GM04504 (cell line): ENCODE data around the gene FOXP1.

ENCODE experiments used
- DNase-seq: peaks from one replicate; pipeline ENCODE4 v3.0.0-alpha.2; 2012; ENCODE audit warnings: low read depth

Gene FOXP1

DNA sequence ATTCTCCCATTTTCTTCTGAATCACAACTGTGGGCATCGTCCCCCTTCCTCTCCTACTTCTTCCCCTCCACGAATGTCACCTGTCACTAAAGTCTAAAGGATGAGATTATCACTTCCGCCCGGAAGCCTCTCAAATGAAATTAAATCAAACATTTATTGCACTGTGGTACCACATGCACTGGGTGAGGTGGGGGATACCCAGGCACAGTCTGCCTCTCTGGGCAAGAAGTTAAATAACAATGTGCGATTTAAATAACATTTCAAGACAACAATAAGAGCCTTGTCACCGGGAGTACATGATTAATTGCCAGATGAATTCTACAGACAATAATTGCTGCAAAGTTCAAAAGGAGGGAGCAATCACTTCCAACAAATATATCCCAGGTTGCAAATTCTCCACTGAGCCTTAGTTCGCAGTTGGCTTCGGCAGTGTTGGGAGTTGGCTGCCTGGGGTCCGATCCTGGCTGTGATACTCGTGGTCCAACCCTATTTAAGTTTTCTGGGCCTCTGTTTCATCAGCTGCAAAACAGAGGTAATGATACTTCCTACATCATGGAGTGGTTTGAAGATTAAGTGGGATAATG is 77.7 kb downstream of the FOXP1 start:
- no peak for DNase-seq

DNA sequence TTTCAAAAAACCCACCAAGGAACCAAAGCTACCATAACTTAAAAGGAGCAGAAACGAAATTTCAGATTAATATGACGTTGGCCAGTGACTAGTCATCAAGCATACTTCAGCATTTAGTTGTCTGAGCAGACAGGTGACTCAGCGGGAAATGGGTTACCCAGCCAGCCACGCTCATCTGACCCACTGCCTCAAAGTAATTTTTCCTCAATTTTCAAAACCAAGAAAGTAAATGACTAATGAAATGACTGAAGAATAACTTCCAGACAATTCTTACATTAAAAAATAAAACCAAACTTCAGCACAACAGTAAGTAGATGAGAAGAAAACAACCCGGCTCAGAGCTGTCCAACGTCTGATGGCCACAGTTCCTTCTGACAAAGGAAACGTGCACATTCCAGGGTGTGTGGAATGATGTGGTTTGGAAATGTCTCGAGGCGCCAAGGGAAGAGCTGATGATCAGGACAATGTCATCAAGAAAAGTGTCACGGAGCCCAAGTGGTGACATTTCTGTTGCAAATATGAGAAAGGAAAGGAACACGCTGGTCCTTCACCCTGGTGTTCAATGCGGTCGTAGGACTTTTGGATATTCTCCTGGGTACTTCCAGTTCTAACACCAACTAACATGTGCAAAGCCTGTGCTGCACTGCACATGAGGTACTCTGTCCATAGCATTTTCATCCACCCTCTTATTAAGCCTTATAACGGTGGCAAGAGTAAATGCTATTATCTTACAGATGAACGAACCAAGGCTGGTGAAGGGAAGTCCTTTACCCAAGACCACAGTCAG is 79.1 kb downstream of the FOXP1 start:
- DNase-seq = peak; percentile 67

DNA sequence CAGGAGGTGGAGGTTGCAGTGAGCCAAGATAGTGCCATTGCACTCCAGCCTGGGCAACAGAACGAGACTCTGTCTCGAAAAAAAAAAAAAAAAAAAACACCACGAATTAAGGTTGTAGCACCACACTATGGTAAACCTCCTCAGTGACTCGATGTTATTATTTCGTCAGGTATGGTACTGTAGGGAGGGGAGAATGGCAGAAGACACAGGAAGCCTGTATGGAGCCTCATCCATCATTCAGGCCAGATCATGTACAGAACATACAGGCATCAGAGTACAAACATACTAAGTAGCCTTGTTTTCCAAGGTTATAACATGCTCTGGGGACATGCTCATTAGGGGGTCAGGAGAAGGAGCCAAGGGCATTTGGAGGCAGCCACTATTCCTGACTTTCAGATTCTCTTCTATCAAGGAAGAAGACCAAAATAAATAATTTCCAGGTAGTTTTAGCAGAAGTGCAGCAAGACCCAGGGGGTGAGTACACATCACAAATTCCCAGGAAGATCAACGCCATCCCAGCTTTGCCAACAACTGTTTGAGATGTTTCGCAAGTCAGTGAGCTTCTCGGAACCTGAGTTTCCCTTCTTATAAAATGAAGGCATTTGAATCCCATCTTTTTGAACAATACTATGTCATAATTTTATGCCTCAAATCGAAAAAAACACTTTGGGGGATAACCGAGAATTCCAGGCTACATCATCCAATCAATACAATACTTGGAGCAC is 79.8 kb downstream of the FOXP1 start:
- peak; percentile 46 for DNase-seq

DNA sequence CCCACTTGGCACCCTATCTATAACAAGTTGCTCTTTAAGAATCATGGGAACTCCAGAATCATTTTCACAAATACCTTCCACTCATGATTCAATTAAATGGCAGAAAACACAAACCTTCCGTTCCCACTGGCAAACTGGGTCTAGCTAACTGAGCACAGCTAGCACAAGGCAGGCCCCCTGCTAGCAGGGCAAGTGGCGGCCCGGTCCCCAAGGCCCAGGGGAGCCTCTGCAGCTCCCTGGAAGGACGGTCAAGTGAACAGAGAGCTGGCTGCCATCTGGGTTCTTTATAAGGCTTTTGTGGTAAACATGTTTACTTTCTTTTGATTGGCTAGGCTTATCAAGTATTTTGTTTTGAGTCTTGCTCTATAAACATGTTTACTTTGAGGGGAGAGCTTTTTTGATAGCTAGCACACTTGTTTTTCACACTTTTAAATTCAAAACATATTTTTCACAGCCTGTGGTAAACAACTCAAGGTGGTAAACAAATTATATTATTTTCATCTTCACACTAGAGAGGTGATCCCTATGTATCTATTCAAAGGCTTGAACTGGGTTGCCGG is 81.4 kb downstream of the FOXP1 start:
- no peak for DNase-seq

DNA sequence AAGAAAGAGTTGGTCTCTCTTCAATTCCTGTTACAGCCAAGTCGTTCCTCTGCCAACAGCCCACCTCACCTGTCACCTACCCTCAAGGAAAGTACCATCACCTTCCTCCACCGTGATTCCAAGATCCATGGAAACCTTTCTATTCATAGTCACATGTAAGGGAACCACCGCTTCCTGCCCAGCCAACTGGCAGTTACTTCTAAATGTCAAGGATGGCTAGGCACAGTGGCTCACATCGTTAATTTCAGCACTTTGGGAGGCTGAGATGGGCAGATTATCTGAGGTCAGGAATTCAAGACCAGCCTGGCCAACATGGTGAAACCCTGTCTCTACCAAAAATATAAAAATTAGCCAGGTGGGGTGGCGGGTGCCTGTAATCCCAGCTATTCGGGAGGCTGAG is 82.8 kb downstream of the FOXP1 start:
- no peak for DNase-seq

DNA sequence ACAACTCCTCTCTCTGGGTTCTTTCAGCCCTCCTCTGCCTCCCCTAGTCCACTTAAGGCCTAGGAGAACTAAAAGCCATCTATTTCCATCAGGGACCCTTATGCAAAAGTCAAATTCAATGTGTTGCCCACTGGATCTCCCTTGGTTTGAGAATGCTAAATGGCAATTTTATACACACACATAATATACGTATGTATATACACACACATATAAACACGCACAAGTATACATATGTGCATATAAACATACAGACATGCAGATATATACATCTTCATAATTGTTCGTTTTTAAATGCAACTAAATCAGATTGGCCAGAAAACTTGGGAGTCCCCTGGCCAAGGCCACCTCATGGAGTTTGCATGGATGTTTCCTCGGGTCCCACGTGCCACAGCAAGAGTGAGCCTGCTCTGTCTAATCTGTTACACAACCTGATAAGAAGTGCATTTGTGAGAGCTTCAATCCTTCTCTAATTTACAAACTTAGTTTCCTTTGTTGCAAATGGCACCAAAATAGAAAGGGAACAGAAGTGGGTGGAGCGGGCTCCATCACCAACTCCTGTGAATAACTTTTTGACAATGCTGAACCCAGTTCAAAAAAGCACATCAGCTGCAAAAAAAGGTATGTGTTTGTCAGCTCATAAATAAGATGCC is 84.2 kb downstream of the FOXP1 start:
- DNase-seq = no peak

DNA sequence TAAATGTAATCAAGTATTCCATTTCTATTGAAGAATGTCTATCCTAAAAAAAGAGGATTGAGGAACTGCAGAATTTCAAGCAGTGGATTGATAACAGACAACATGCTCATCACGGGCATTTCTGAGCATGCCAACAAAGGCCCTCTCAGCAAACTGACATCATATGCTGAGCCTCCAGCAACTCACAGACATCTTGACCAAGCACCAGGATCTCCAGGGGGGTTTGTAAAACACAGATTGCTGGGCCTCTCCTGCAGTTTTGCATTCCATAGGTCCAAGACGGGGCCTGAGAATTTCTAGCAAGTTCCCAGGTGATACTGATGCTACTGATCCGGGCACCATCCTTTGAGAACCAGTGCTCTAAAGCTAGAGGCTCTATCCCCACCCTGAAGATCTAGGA is 85.0 kb downstream of the FOXP1 start:
- DNase-seq = no peak

- no peak for DNase-seq
These were observed 85.5 kb downstream of the FOXP1 start for GRCh38 chr3:71497971-71498444.

DNA sequence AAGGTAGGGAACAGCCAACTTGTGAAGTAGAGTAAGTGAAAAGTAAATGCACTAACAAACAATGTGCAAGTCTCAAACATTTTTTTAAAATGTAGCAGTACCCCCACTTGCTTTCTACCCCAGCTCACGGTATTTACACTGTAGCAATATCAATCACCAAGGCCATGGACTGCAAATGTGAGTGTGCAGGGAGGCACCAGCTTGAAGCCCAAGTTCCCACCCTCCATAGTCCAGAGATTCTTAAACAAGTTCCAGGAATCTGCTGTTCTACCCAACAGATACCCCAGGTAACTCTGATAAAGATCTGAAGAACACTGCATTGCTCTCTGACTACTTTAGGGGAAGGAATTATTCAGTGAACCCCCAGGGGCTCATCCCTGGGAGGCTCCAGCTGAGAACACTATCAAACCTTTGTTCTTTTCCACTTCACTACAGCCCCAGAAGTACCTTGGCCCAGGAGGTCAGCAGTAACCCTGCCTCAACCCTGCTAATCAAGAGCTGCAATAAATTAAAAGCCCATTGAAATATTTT is 86.1 kb downstream of the FOXP1 start:
- DNase-seq = no peak

DNA sequence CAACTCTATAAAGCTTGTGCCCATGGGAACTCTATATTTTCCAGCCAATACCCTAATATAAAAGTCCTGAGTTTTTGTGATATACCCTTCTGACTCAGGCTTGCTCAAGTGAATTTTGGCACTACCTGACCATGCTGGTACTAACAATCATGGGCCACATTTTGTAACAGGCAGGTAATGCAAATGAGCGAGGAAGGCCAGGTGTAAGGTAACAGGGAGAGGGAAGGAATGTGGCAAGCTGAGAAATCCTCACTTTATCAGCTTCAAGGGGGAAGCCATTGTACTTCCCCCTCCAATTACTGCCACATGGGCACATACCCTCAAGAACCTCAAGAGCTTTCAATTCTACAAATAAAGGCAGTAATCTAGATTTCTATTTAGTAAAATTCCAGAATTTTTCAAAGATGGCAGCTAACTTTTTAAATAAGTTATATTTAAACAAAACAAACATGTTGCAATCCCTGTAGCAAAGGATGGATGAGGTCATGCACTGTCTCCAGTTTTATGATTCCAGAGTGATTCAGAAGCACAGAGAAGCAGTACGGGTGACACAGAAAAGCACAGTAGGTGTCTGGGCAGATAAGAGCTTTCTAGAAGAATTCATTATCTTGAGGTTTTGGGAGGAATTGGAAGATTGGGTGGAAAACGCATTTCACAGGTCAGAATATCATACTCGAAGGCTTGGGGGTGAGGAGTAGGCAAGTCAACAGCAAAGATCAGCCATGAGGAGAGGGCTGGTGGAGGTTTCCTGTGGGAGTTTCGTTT is 87.6 kb downstream of the FOXP1 start:
- peak; percentile 71 for DNase-seq

GRCh38 chr3:71494212-71494611 is 89.3 kb downstream of the FOXP1 start:
- DNase-seq = no peak

DNA sequence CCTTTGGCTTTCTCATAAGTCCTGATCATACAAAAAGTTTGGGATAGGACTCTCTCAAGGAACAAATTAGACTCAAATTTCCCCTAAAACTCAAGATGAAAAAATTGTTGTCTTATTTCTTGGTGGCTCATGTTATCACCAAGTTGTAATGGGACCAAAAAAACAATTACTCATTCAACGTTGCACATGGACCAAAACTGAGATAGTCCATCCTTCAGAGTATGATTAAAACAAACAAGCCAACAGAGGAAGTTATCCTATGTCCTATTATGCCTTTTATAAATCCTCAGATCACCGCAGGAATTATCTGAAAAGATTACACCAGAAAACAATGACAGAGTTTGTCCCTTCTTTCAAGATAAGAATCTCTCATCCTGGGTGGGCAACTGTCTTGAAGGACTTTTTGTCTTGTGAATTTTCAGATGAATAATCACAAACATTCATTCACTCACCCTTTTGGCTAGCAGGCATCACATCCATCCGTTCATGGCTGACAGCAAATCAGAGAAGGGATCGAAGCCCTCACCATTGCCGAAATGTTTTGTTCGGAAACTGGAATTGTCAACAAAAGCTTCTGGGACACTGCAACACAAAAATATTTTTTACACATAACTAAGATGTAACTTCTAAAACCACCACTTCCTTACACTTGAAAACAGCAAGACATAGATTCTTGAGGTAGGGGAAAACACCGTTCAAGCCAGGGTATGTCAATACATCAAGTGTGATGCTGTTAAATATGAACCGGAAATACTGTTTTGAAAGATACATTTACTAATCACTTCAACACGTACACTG is 90.4 kb downstream of the FOXP1 start:
- DNase-seq = no peak

DNA sequence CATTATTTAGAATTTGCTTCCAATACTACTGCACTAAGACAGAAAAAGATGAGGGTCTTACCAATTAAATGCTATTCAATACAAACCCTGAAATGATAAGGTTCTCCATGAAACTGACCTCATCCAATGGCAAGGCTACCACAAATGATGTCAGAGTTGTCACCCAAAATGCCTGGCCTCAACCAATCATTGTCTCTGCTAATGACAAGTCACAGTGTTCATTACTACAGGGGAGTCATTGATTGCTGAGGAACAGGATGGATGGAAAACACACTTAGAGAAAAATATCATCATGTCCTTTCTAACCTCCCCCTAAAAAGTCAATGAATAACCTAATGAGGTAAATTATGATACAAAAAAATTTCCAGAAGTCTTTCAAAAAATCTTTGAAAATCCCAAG is 91.0 kb downstream of the FOXP1 start:
- DNase-seq = no peak

- DNase-seq = no peak
These were observed 92.3 kb downstream of the FOXP1 start for GRCh38 chr3:71491154-71491752.

GRCh38 chr3:71490692-71491091 is 92.8 kb downstream of the FOXP1 start:
- DNase-seq = no peak

DNA sequence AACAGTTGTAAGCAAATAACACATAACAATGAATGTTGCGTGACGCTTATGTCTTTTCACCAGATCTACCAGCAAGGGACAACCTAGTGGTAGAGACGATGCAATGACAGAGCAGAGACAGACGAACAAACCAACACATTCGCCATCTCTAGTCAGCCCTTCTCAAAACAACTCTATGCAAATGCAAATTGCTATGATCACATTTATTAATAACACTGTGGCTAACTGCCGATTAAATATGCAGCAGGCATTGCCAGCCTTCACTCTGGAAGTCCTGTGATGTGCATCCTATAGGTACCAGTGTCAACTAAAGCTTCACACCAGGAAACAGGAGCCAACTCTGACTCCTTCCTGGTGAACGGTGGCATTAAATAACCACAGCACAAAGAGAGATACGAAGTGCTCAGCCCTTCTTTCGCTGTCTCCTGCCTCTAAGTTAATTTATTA is 94.2 kb downstream of the FOXP1 start:
- no peak for DNase-seq

DNA sequence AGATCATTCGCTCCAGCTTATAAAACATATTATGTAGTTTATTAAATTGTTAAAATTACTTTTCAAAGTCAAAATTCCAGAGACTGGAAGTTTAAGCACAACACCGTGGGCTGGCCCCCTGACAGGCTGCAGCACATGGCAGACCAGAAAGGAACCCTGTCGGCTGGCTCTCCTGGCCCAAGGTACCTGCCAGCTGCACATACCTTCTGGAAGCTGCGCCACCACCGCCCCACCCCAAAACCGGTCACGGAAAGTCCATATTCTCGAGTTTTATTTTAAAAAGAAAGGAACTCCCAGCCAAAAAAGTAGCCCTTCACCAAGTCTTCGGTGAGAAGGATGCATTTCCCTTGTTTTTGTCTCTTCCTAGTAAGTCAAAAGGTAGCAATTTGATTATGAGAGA is 94.6 kb downstream of the FOXP1 start:
- no peak for DNase-seq

GRCh38 chr3:71488391-71488809 is 95.1 kb downstream of the FOXP1 start:
- no peak for DNase-seq

DNA sequence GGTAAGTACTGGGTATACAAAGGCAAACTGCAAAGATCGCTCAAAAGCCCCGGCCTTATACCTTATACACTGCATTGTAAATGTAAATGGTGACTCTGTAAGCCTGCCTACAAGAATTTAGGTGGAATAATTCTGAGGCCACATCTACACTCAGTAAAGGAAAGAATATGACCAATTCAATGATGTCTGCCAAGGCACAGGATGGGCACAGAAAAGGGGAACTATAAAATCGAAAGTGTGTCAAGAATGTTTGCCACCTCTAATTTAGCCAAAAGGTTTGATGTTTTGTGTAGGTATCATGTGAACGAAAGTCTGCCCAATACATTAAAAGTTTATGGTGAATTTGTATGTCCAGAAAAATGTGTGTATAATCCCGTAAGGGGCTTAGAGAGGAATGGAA is 96.1 kb downstream of the FOXP1 start:
- no peak for DNase-seq

DNA sequence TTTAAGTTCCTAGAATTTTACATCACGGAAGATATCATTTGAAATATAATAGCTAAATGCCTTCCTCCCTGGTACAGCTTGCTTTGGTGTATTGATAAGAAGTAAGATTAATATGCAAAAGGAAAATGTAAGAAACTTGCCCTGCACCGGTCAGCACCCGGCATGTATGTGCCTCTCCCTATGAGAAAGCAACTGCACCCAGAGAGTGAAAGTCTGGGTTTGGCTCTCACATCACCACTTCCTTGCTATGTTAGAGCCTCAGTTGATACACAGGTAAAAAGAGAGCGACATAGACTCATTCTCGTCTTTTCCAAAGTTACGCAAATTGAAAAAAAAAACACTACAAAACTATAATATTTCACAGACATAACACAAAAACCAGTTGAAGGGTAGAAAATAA is 96.7 kb downstream of the FOXP1 start:
- no peak for DNase-seq
